Endothelial cell of coronary artery (primary cell): ENCODE results near the gene CYFIP1. TPM values are rescaled to one million over a fixed set of nuclear protein-coding genes. Genes with fewer than 3 reads are reported as not detected.

Experiments used
- total RNA-seq: library from RNA; depleted of rRNA; stranded (reverse); fragments of >200 nt; gene quantifications from 2 replicates; pipeline ENCODE4 v1.2.3, GENCODE V29; 2014

Gene CYFIP1
- total RNA-seq: 78.5 and 79.6 TPM in 2 replicates

DNA sequence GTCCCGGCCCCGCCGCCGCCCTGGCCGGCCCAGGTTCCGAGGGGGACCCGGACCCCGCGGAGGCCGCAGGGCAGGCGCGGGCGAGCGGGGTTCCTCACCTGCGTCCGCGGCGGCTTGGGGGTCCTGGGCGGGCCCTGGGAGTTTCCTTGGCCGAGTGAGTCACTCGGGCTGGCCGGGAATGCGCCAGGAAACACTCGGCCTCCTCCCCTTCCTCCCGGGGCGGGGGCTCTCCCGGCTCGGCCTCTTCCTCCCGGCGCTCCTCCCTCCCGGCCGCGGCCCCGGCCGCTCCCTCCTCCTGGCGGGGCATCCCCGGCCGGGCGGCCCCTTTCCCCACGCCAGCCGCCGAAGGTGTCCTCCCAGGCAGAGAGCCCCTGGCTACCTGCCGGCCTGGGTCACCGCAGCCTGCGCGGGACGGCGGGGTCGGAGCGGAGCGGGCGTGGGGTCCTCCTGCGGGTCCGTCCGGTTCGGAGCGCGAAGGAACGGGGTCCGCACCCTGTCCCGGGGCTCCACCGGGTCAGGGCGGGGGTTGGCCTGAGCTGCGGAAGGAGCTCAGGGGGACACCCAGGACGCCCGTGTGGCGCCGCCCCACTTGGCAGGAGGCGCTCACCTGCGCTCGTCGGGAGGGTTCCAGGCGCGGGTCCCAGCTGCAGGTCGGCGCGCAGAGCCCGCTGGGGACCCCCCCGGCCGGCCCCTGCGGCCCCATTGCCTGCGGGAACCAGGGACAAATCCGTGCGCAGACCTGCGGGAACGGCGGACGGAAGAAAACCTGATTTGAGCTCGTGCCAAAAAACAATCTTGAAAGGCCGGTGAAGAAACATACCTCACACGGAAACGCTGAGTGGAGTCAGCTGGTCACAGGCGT, at the start of gene CYFIP1:
Gene CYFIP1, minus strand, starts transcription at position 180 of the 862 bp plus-strand sequence. CDS start 33,083 bp downstream, outside the sequence.

DNA sequence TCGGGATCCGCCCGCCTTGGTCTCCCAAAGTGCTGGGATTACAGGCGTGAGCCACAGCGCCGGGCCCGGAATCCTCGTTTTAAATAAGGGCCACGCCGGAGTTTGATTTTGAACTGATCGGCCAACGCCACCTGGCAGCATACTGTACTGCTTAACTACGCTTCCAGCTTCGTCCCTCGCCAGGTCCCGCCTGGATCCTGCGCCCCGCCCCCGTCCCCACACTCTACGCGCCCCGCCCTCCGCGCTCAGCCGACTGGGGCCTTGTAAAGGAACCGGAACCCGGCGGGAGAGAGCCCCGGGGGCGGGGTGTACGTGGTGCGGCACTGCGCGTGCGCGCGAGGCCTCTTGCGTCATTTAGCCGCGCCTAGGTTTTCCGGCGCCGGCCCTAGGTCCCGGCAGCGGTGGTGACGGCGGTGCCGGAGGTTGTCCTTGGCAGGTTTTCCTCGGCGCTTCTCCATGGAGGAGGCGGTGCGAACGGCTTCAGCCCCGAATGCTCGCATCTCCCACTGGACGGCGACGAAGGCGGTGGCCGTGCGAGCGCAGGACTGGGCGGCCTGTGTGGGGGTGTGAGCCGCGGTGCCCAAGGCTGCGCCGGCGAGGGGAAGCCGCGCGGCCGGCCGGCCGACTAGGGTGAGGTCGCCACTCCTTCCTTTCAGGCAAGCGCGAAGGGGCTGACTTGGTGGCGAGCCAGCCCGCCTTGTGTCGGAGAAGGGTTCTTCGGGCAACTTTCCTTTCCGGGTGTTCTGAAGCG, 141.7 kb downstream of the CYFIP1 start, which contains the start of gene NIPA2:
Gene NIPA2, plus strand, starts transcription at position 375 of the 751 bp plus-strand sequence. CDS start 13,066 bp downstream, outside the sequence.

Other genes with a start within 250 kb of the CYFIP1 start
- gene NIPA1, start 193.7 kb downstream of the CYFIP1 start, total RNA-seq: 8.7 and 11.9 TPM in 2 replicates
- 61.6 and 75.4 TPM in 2 replicates for gene NIPA2, start 141.7 kb downstream of the CYFIP1 start, total RNA-seq
- gene TUBGCP5, start 59.2 kb upstream of the CYFIP1 start, total RNA-seq: 18.7 and 24.5 TPM in 2 replicates
- gene GOLGA6L1, start 156.5 kb upstream of the CYFIP1 start, total RNA-seq: not detected in 2 replicates